Heart left ventricle (tissue), 16 donors: ENCODE results near the gene GPR39. TPM values are rescaled to one million over a fixed set of nuclear protein-coding genes. Genes with fewer than 3 reads are reported as not detected.
A peak's percentile ranks its signal among the peaks of the same experiment; 100 is the strongest.

Experiments
- ATAC-seq, 4 donors: fragments of 200-7000 bp; cut with Tn5 transposase; one replicate each; pipeline ENCODE4 v1.9.1; 2020 to 2022; ENCODE audit warnings: moderate library complexity in 4 of 4, mild to moderate bottlenecking in 3 of 4, moderate number of reproducible peaks in 1 of 4
- DNase-seq, 5 donors: peaks; one replicate each; pipeline ENCODE4 v3.0.0-alpha.2; 2020
- H3K27ac ChIP-seq, 12 donors: fragments of 200-600 bp; sonication (generic) in 4 of 12; one replicate each; pipeline versions ENCODE4 v1.5.0 to v1.8.0; 2016 to 2022; ENCODE audit warnings: mild to moderate bottlenecking in 2 of 12
- H3K27me3 ChIP-seq, 9 donors: fragments of 200-600 bp; sonication (generic) in 2 of 9; one replicate each; pipeline versions ENCODE4 v1.5.1 to v1.8.0; 2016 to 2022; ENCODE audit warnings: mild to moderate bottlenecking in 3 of 9
- H3K36me3 ChIP-seq, 9 donors: fragments of 200-600 bp; sonication (generic) in 2 of 9; one replicate each; pipeline versions ENCODE4 v1.5.0 to v1.8.0; 2018 to 2022; ENCODE audit warnings: mild to moderate bottlenecking in 2 of 9
- H3K4me1 ChIP-seq, 12 donors: fragments of 200-600 bp; sonication (generic) in 4 of 12; one replicate each; pipeline versions ENCODE4 v1.5.0 to v1.8.0; 2016 to 2022; ENCODE audit warnings: mild to moderate bottlenecking in 3 of 12
- H3K4me3 ChIP-seq, 12 donors: fragments of 200-600 bp; sonication (generic) in 4 of 12; one replicate each; pipeline versions ENCODE4 v1.5.0 to v1.8.0; 2017 to 2022; ENCODE audit warnings: mild to moderate bottlenecking in 9 of 12, moderate library complexity in 4 of 12
- H3K9me3 ChIP-seq, 12 donors: fragments of 200-600 bp; sonication (generic) in 4 of 12; one replicate each; pipeline versions ENCODE4 v1.5.0 to v1.8.0; 2016 to 2022; ENCODE audit warnings: mild to moderate bottlenecking in 1 of 12
- POLR2A ChIP-seq, 2 donors: fragments of 450-650 bp; IDR thresholded peaks; one replicate each; pipeline ENCODE4 v1.6.1; 2017; ENCODE audit warnings: antibody characterized with exemption in 2 of 2, mild to moderate bottlenecking in 2 of 2, moderate library complexity in 2 of 2
- WGBS, 4 donors: extraction: QIAGEN DNeasy Blood & Tissue Kit in 2 of 4; methylation state at CpG; one replicate each; pipeline versions ENCODE4 v1.1.5 to v1.1.7; 2013 to 2018; 5-methylcytosine and 5-hydroxymethylcytosine counted together
- intact Hi-C, 10 donors: fragments of 100-400 bp; cut with DNase I; formaldehyde crosslinking; loops; one replicate each; pipeline versions ENCODE4 v1.11.1 to v1.14.2; 2022
- polyA plus RNA-seq, 2 donors: library from polyadenylated mRNA; stranded (reverse); fragments of 200-250 nt; gene quantifications; one replicate each; pipeline ENCODE4 v1.2.3, GENCODE V29; 2013
- total RNA-seq, 9 donors: library from RNA; depleted of rRNA in 2 of 9; stranded (reverse); fragments of >200 nt in 2 of 9; fragmentation: NEBNext Ultra II Directional in 3 of 9; extraction: Animal tissue kit (Norgen Biotek cat#: 25700) in 3 of 9; gene quantifications; one replicate each; pipeline versions ENCODE4 v1.1.0 to v1.2.4, GENCODE V29; 2016 to 2023
- TF ChIP-seq, protein P1 (sequence below), 12 donors: fragments of 200-600 bp; sonication (generic) in 4 of 12; IDR thresholded peaks; one replicate each; pipeline versions ENCODE4 v1.5.0 to v1.8.0; 2018 to 2022; ENCODE audit warnings: antibody characterized with exemption in 12 of 12, mild to moderate bottlenecking in 5 of 12
- donor health status: ischemic (EF 13 %, LVEDD 7.1; RV severe dilation, severe dysfunction).
- donor health status: healthy with polysubstance abuse.
- donor health status: DM: no; HTN: yes; CAD: no.
- donor health status: DM: no; HTN: no; CAD: no.
- donor health status: ischemic (EF 25% LVEDD 6.9; RV normal size, moderate dysfunction).
- donor health status: ischemic (EF 25% LVEDD 5.7; RV mildly dilated, moderate dysfunction).
- donor health status: healthy.
- donor health status: DM: yes; HTN: yes; CAD: no.
- donor health status: ischemic (EF 35%, LVEDD 5.7; RV mildly dilated, moderate dysfunction).
- donor health status: nonischemic (EF 11% LVEDD 7.7; RV severe dilation, severe dysfunction).
- donor health status: DM: yes; HTN: yes; CAD: no.
- donor health status: PGD.
- donor health status: ischemic (EF 29% LVEDD 5.4; RV normal size, mild dysfunction).
- donor health status: nonischemic (EF 23%, LVEDD 6.1; RV moderate dilation, normal function).

GPR39 gene
- total and polyA plus RNA-seq, 11 donors = 0.11 TPM; not detected in 10

DNA sequence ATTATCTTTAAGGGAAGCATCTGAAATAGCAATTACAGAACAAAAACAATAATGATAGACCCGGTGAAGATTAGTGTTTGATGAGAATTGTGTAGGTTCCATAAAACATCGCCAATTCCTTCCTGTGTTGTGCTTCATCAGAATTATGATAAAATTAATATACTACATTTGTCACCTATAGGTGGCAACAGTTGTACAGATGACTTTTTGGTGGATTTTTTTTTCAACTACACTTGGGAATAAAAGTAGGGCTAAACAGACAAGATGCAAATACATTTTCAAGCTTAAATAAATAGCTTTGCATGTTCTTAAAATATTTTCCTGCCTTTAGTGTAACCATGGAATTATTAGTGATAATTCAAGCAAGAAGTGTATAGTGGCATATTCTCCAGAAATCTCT lies 260.4 kb downstream of the GPR39 start:
- ATAC-seq (no peak), DNase-seq (no peak)
- H3K4me3 ChIP-seq = no peak overlapping the region
- intact Hi-C loops = loop anchor here in 1 of 10 donors (10.0 kb wide), 1 partner anchor 1168 kb away; no protein-coding TSS in a partner anchor
- WGBS, 4 donors = 46 to 69% (median 56%) methylated on average over 2 of the region's 2 CpGs
- no peak overlapping the region for H3K27ac ChIP-seq
- H3K27me3 ChIP-seq = peaks cover 0 to 7% (median 1%) of the 10 kb centered on the region in 9 donors
- H3K36me3 ChIP-seq = no peaks in the 10 kb centered on the region
- H3K9me3 ChIP-seq = no peaks in the 10 kb centered on the region
- no peak for TF ChIP-seq POLR2A (IDR thresholded peaks at IDR 0.05)
- TF ChIP-seq, protein P1, sequence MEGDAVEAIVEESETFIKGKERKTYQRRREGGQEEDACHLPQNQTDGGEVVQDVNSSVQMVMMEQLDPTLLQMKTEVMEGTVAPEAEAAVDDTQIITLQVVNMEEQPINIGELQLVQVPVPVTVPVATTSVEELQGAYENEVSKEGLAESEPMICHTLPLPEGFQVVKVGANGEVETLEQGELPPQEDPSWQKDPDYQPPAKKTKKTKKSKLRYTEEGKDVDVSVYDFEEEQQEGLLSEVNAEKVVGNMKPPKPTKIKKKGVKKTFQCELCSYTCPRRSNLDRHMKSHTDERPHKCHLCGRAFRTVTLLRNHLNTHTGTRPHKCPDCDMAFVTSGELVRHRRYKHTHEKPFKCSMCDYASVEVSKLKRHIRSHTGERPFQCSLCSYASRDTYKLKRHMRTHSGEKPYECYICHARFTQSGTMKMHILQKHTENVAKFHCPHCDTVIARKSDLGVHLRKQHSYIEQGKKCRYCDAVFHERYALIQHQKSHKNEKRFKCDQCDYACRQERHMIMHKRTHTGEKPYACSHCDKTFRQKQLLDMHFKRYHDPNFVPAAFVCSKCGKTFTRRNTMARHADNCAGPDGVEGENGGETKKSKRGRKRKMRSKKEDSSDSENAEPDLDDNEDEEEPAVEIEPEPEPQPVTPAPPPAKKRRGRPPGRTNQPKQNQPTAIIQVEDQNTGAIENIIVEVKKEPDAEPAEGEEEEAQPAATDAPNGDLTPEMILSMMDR (IDR thresholded peaks at IDR 0.05) = peak in 5 of 12 donors; percentile 14 to 30 (median 23)
- H3K4me1 ChIP-seq = no peaks in the 10 kb centered on the region

DNA sequence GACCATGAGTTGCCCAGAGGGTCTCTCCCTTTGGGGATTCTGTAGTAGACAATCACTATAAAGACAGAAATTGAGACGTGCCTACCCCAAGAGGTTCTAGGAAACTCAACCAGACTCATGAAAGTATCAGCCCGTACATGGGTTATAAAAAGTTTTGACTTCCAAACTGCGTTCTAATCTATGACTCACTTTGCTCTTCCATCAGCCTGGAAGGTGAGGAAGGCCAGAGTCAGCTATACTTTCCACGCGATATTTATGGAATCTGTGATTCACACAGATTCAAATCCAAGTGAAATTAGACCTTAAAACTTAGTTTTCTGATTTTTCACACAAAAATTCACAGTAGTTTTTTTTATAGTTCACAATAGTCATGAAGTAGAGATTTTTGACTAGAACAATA lies 261.1 kb downstream of the GPR39 start:
- Histone ChIP-seq H3K4me1 (no peaks in the 10 kb centered on the region), H3K9me3 (no peaks in the 10 kb centered on the region), H3K27ac (no peak overlapping the region), H3K36me3 (no peaks in the 10 kb centered on the region), H3K4me3 (no peak overlapping the region), H3K27me3 (peaks cover 0 to 3% (median 0%) of the 10 kb centered on the region in 9 donors)
- TF ChIP-seq, protein P1 (IDR thresholded peaks at IDR 0.05) = no peak
- TF ChIP-seq POLR2A (IDR thresholded peaks at IDR 0.05) = no peak
- ATAC-seq = no peak
- no peak for DNase-seq
- 77 to 93% (median 81%) methylated on average over 5 of the region's 5 CpGs for WGBS, 4 donors
- intact Hi-C loops = loop anchor here in 1 of 10 donors (10.0 kb wide), 1 partner anchor 1167 kb away; no protein-coding TSS in a partner anchor

DNA sequence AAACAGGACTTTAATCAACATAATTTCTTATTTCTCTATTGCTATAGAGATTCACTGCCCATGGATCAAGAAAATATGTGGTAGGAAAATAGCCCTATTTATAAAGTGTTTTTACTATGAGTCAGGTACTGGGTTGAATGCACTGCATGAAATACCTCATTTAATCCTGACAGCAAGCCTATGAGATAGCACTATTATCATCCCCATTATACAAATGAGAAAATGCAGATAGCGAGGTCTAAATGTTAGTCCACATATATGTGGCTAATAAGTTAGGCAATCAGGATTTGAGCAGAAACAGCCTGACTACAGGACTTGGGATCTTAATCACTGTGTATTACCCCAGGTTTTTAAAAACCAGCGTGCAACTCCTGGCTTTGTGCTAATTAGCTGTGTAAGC lies 261.9 kb downstream of the GPR39 start:
- no peak for ATAC-seq
- no peaks in the 10 kb centered on the region for H3K4me1 ChIP-seq
- intact Hi-C loops = loop anchor here in 1 of 10 donors (10.0 kb wide), 1 partner anchor 1166 kb away; no protein-coding TSS in a partner anchor
- WGBS, 4 donors = 90 to 95% (median 90%) methylated on average over 2 of the region's 2 CpGs
- no peak overlapping the region for H3K27ac ChIP-seq
- no peak overlapping the region for H3K4me3 ChIP-seq
- no peak for DNase-seq
- TF ChIP-seq, protein P1 (IDR thresholded peaks at IDR 0.05) = no peak
- TF ChIP-seq POLR2A (IDR thresholded peaks at IDR 0.05) = no peak
- H3K36me3 ChIP-seq = no peaks in the 10 kb centered on the region
- no peaks in the 10 kb centered on the region for H3K9me3 ChIP-seq
- peaks cover 0 to 3% (median 0%) of the 10 kb centered on the region in 9 donors for H3K27me3 ChIP-seq

DNA sequence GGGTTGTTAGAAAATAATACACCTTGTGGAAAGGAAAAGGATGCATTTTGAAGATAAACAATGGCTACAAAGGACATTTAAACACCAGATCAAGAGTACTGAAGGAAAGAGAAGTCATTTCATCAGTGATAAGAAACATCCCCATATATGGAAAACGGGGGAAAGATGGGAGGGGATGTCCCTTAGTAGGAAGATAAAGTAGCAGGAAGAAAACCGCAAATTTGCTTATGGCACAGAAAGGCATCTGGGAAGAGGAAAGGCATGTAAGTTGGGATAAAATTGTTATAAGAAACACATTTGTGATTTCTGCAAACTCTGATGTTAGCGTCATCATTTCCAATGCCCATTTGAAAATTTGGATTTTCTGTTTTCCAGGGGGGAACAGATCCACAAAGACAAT lies 263.9 kb downstream of the GPR39 start:
- ATAC-seq (no peak), DNase-seq (no peak)
- Histone ChIP-seq H3K36me3 (no peaks in the 10 kb centered on the region), H3K4me1 (no peaks in the 10 kb centered on the region), H3K27me3 (no peaks in the 10 kb centered on the region), H3K27ac (no peak overlapping the region), H3K4me3 (no peak overlapping the region), H3K9me3 (no peaks in the 10 kb centered on the region)
- intact Hi-C loops = no loop called here
- no peak for TF ChIP-seq POLR2A (IDR thresholded peaks at IDR 0.05)
- TF ChIP-seq, protein P1 (IDR thresholded peaks at IDR 0.05) = no peak
- 71 to 77% (median 75%) methylated on average over 3 of the region's 3 CpGs for WGBS, 4 donors
